GM19467 (cell line): Measurements from ENCODE around the gene RSPRY1.
A peak's percentile ranks its signal among the peaks of the same experiment; 100 is the strongest.

Source experiments
- ATAC-seq: cut with Tn5 transposase; IDR thresholded peaks from one replicate; pipeline ENCODE4 v1.9.1; 2021; ENCODE audit warnings: mild to moderate bottlenecking, moderate library complexity; ENCODE audit not compliant: unreplicated experiment

RSPRY1 gene

DNA sequence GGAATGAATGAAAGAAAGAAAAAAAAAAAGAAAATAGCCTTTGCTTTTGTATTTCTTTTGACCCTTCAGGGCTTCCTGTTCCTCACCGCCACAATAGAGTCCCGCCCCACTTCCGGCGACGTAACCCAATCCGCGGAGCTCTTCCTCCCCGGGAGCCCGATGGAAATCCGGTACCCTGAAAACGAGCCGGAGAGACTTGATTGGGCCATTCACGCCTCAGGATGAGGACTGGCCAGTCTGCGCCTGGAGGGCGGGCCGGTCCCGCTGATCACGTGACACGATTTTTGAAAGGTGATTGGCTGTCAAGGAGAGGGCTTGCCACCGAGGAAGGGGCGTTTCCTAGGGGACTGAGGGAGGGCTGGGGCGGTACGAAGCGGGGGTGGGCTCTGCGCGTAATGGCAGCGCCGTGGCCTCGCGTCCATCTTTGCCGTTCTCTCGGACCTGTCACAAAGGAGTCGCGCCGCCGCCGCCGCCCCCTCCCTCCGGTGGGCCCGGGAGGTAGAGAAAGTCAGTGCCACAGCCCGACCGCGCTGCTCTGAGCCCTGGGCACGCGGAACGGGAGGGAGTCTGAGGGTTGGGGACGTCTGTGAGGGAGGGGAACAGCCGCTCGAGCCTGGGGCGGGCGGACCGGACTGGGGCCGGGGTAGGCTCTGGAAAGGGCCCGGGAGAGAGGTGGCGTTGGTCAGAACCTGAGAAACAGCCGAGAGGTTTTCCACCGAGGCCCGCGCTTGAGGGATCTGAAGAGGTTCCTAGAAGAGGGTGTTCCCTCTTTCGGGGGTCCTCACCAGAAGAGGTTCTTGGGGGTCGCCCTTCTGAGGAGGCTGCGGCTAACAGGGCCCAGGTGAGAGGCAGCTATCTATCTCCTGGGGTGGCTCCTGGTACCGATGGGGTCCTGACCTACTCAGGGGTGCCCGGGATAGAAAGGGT is at the start of gene RSPRY1, which contains the start of gene PSME3IP1:
TSS of gene RSPRY1 (plus strand) at position 385 of the 927 bp plus-strand sequence. CDS start 18,330 bp downstream, outside the sequence.
TSS of gene PSME3IP1 (minus strand) at position 95 of the 927 bp plus-strand sequence. CDS start 12,185 bp downstream, outside the sequence.
- peak; percentile 92 for ATAC-seq

DNA sequence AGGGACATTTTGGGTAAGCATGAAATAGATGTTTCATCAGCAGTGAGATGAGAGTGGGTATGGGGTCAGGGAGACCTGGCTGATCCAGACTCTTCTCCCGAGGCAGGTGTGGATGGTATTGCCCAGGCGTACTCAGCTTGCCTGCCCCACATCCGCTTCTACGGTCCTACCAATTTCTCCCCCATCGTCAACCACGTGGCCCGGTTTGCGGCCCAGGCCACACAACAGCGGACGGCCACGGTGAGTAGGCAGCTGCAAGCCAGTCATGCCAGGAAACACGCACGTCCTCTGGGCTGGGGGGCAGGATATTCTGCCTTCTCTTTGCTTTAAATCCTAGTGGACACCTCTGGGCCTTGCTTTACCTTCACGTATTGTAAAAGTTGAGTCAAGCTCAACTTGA is 49.1 kb upstream of the RSPRY1 start:
- ATAC-seq, result no peak

DNA sequence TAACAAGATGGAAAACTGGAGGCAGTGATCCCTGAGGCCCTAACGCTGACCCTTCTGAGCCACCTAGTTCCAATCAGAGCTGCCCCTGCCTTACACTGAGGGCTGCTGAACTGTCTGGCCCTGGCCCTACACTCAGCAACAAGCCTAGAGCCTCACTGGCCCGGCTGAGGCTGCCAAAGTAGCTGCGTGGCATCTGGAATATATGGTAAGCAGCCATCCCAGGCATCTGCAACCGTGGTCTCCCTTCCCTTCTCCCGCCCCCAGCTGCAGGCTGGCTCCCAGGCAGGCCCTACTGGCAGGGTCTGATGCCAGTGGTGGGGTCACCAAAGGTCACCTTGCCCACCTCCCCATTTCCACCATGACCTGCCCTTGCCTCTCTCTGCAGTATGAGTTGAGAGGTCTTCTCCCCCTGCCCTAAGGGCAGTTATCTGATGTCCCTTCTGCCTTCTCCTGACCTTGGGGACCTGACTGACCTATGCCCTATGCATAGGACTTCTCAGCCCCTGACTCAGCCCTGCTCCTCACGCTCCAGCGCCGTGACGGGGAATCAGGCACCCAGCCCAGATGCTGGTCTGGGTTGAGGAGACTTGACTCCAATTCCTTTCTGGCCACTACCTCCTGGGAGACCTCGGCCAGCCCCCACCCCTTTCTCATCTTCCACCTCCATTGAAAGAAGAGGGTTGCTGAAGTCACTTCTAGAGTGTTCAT is 48.4 kb upstream of the RSPRY1 start:
- ATAC-seq, result no peak

DNA sequence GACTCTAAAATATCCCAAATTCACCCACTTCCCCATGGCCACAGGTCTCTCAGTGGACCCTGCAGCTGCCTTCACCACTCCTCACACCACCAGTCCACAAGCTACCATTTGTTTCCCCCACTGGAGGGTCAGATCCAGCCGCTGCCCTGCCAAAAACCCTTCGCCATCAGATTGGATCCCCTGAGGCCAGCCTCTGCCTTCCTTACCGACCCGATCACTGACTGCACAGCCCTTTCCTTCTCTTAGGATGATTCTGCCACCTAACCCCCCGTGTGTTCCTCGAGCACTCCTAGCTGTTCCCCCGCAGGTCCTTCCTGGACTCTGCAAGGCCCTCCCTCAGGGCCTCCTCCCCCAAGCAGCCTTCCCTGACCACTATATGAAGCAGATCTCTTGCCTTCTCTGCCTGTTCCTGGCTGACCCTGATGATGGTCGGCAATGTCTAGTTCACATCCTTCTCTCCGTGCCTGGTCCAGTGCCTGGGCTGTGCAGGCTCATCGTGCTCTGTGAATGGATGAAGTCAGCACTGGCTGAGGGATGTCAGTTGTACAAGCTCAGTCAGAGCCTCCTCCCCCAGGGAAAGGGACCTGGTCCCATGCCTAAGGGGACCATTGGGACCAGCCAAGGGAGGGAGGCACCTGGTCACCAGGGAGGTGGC is 47.7 kb upstream of the RSPRY1 start:
- ATAC-seq, result no peak

DNA sequence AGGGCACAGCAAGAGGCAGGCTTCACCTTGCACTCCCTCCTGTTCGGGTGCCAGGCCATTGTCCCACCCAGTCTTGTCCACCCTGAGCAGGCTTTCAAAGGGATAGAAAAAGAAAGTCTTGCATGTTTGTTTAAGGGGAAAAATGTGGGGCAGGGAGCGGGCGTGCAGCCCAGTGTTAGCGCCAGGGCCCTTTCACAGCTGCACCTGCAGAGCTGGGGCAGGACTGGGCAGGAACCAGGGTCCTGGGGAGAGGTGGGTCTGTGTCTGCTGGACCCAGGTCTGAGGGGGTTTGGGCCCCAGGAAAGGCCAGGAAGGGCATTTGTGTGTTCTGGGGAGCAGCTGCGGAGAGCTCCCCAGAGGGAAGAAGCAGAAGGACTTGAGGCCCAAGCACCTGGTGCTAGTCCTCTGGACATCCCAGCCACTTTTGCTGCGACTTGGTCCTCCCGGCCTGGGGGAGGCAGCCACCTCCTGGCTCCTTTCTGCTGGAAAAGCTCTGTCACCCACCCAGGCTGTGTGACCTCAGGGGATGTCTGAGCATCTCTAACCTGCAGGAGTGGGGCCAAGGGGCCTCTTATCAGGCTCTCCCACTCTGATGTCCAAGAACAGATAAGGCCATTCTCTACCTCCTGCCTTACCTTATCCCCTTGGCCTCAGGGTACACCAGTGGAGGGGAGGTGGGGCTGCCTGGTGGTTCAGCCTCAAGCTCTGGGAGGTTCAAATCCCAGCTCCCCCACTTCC is 45.0 kb upstream of the RSPRY1 start:
- ATAC-seq, result no peak

DNA sequence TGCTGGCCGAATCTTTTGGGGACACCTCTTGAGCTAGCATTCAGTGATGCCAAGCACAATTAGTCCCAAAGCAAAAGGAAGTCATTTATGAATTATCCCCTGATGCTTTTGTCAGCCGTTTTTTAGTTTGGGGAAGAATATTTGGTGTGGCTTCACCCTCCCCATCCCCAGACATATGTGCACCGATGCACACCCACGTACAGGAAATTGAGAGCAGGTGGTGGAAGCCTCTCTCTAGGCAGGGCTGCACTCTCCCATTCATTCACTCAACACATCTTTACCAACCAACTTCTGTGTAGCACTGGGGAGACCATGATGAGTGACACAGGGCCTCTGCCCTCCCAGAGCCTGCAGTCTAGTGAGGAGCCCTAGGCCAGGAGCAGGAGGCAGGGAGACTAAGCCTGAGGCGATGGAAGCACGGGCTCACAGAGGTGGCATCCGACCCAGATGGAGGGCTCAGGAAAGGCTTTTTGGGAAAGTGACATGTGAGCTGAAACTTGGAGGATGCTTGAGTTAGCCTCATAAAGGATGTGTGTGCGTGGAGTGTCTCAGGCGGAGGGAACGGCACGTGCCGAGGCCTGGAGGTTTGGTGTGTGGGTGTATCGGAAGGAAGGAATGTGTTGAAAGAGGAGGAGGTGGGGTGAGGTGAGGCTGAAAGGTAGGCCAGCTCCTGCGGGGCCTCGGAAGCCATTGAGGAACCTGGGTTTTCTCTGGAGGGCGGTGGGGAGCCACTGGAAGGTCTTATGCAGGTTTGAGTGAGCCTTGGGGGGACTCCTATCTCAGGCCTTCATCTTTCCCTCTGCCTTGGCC is 44.1 kb upstream of the RSPRY1 start:
- no peak for ATAC-seq

DNA sequence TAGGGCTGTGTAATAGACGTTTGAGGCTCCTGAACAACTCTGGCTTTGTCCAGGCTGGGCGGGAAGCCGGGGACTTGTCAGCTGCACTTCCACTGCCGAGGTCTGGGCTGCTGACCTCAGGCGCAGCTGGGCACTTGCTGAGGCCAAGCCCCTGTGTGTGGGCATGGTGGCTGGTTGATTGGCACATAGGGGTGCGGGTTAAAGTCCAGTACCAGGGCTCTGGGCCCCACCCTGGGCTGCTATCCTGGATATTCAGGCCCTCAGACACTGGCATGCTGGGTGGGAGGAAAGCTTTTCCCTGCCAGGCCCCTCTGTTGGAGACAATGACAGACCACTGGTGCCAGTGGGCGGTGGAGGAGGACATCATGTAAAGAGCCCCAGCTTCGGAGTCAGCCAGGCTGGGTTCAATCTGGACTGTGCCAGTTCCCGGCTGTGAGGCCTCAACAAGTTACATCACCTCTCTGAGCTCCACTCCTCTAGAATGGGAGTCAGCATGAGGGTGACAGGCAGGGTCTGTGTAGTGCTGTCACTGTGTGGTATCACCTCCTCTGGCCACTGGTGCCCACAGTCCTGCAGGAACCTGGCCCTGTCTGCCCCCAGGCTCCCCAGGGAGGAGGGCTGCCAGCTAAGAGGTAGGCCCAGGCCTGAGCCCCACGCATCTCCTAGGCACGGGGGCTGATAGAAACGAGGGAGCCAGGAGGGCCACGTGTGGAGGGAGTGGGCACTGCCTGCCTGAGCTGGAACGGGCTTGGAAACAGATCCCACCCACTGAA is 42.8 kb upstream of the RSPRY1 start:
- no peak for ATAC-seq

DNA sequence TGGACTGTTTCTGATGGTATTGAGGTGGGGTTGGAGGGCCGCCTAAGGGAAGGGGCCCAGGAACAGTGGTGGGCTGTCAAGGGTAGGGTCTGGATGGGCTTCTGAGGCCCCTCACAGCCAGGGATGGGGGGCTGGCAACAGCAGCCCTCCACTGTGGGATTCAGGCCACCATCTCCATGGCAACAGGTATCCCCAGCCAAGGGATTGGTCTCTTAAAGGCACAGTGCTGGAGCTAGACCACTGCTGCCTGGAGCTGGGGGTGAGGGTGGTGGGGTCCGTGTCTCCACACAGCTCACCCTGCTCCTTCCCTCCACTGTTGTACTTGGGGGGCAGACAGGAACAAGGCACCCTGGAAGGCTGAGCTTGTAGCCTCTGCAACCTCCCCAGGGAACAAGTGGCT is 42.1 kb upstream of the RSPRY1 start:
- no peak for ATAC-seq

DNA sequence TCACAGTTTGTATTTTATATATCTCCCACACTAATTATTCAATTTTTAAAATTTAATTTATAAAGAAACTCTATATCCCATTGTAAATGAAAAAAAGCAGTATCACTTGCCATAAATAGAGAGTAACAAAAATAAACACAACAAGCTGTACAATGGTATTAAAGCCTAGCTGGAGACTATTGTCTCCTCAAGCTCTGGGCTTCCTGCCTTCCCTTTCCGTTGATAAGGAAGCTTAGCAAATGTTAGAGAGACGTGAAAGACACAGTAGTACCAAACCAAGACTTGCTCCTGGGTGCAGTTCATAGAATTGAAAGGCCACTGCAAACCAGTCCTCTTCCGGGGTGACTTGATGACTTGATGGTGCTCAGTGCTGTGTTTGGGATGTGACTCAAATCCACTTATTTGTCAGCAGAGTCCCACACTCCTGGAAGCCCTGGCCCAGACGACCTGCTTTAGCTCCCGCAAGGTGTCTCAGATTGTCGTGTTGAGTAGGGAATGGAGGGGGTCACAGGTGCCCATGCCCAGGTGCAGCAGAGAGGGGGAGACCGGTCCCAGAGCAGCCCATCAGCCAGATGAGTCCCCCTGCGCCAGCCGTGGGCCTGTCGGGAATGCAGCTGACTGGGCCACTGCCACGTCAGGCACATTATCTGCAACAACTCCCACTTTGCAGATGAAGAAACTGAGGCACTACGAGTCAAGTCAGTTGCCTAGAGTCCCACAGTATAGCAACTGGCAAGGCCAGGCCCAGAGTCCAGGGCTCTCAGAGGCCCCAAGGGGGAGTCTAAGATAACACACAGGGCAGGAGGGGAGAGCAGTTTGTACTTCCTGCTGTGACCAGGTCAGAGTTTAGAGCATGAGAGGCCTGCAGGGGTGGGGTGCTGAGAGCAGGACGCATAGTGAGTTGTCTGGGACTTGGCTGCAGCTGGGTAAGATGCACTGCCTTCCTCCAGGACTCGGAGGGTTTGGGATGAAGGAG is 40.8 kb upstream of the RSPRY1 start:
- ATAC-seq, result no peak

DNA sequence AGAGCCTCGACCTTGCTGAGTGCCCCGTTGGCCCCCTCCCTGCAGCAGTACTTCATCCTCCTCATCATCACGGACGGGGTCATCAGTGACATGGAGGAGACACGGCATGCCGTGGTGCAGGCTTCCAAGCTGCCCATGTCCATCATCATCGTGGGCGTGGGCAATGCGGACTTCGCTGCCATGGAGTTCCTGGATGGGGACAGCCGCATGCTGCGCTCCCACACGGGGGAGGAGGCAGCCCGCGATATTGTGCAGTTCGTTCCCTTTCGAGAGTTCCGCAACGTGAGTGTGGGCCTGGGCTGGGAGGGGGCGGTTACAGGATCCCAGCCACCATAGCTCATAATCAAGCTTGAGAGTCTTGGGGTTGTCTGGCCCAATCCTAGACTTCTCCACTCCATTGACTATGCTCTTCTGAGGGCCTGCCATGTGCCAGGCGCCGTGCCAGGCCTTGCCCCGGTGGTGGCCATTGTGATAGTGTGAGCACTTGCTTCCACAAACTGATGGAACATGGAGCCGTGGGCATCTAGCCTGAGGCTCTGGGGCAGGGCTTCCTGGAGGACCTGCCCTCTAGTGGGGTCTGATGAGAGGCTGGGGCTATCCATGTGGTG is 40.0 kb upstream of the RSPRY1 start:
- no peak for ATAC-seq

DNA sequence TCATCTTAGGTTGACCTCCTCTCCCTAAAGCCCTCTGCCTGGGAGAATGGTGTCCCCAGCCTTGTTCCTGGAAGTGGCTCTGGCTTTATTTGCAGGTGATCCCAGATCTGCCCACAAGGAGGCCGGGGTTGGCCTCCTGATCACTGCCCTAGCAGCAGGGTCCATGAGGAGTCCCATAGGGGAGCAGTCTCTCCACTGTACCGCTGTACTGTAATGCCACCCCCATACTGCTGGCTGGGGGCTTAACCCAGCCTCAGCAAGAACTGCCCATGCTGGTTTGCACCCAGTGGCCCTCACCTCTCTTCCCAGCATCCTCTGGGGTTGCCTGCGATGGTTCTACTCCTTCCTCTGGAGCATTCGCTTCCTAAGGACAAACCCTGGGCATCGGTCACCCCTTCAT is 39.4 kb upstream of the RSPRY1 start:
- ATAC-seq, result no peak

DNA sequence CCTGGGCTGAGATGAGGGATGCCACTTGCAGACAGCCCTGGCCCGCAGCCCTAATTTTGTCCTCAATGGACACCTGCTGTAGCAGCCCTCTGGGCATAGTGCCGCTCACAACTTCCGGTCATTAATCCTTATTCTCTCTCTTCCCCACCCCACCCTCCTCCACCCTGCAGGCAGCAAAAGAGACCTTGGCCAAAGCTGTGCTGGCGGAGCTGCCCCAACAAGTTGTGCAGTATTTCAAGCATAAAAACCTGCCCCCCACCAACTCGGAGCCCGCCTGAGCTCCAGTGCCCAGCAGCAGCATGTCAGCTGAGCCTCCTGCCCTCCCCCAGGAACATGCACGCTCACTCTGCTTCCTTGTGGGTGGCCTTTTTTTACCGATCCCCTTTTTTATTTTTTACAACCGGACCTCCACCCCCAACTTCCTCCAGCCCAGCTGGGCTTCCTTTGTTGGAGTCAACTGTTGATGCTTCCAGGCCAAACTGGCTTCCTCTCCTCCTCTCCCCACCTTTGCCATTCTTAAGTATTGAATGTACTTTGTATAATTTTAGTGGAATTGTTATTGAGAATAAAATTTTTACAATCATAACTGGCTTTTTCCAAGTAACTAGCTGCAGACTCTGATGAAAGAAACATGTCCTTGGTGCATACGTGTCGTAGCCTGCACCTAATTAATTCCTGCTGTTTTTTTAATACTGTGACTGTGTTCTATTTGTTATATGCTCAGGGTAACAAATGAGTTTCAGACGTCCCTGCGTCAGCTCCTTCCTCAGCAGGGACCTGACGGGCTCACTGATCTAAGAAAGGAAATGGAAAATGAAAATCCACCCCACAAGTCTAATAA is 38.5 kb upstream of the RSPRY1 start:
- ATAC-seq, result no peak

DNA sequence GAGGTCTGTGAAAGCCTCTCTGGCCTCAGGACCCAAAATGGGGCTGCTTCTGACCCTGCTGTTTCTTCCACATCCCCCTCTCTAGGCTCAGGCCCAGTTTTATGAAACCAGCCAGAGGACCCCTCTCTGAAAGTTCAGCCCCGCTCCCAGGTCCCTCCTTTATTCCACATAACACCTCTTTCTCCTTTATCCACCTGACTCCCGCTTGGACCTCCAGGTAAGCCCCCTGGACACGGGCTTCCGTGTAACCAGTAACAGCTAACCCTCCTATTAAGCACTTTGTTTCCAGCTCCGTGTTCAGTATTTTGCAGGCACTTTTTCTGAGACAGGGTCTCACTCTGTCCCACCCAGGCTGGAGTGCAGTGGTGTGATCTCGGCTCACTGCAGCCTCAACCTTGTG is 37.6 kb upstream of the RSPRY1 start:
- no peak for ATAC-seq

DNA sequence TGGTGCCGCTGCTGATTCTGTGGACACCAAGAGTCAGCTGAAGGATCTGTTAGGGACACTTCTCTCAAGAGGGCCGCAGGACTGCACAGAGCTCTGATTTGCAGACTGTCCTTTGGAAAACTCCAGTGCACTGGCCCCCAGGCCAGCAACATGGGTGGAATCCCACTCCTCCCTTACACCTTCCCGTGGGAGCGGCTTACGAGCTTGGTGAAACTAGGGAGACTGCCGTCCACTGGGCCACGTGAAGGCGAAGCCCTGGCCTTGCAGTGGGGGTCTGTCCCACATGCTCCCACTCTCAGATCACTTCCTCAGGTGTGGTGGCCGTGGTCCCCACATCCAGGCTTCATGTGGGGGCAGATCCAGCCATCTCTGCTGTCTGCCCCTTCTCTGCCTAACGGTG is 36.7 kb upstream of the RSPRY1 start:
- no peak for ATAC-seq

DNA sequence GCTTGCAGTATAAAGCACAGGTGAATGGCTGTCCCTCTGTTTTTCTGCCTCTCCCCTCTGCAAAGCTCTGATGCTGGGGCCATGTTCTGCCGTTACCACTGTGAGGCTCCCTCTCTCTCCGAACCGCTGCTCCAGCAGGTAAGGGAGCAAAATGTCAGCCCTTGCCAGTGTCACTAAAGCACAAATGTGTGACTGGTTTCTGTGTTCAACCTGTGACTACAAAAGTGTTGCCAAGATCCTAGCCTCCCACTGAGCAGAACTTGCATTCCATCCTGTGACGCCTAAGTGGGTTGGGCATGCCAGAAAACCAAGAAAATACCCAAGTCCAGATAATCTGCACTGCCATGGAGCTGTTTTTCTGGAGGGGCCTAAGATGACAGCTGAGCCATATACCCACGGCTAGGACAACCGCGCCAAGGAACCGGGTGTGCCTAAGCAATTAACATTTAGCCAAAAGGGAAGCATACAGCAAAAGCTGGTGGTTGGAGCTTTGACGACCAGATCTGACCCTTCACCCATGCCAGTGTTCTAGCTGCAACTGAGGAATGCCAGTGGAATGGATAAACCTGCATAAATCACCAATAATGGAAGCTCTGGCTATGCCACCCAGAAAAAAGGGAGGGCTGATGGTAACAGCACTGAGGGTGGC is 35.3 kb upstream of the RSPRY1 start:
- no peak for ATAC-seq

DNA sequence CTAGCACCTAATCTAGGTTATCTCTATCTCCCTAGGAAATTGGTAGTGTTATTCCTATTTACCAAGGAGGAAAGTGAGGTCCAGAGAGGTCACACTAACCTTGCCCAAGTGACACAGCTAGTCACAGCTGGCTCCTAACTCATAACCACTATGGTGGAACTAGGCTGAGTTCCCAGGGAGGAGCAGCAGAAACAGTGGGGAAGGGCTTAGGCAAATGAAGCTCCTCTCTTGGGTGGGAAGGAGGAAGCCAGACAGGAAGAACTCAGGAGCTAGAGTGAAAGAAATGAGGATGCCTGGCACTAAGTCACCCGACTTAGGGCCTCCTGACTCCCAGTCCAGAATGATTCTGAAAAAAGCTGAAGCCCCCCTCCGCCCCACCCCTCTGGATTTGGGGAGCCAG is 34.8 kb upstream of the RSPRY1 start:
- ATAC-seq, result no peak
